ENCODE results near the gene SEC22A.

The SEC22A gene

GRCh38 chr3:123311201-123311600 lies 109.5 kb downstream of the SEC22A start:
- no peak for DNase-seq

GRCh38 chr3:123312331-123313265 lies 110.9 kb downstream of the SEC22A start:
- no peak for DNase-seq

- DNase-seq: no peak
Measured at GRCh38 chr3:123313889-123314288, 112.1 kb downstream of the SEC22A start.

GRCh38 chr3:123314359-123315270 lies 112.9 kb downstream of the SEC22A start:
- DNase-seq: no peak

- no peak for DNase-seq
Measured at GRCh38 chr3:123315271-123315595, 113.5 kb downstream of the SEC22A start.

GRCh38 chr3:123317716-123318115 lies 116.0 kb downstream of the SEC22A start:
- no peak for DNase-seq

- no peak for DNase-seq
Measured at GRCh38 chr3:123318374-123318773, 116.6 kb downstream of the SEC22A start.

GRCh38 chr3:123319760-123320159 lies 118.0 kb downstream of the SEC22A start:
- DNase-seq: no peak

GRCh38 chr3:123320221-123320620 lies 118.5 kb downstream of the SEC22A start:
- DNase-seq: no peak

GRCh38 chr3:123321806-123322205 lies 120.1 kb downstream of the SEC22A start:
- no peak for DNase-seq

GRCh38 chr3:123322866-123323265 lies 121.1 kb downstream of the SEC22A start:
- no peak for DNase-seq
